ENCODE data around the gene ANKRD53. TPM values are rescaled to one million over a fixed set of nuclear protein-coding genes. Genes with fewer than 3 reads are reported as not detected.

The ANKRD53 gene
- total and polyA plus RNA-seq, 8 donors: 0.52 to 4.7 (median 3.0) TPM

- Histone ChIP-seq H3K9me3 (no peaks in the 10 kb centered on the region), H3K36me3 (peaks cover 0 to 56% of the 10 kb centered on the region in 2 donors), H3K27me3 (no peaks in the 10 kb centered on the region), H3K27ac (no peak overlapping the region), H3K4me3 (no peak overlapping the region), H3K4me1 (peaks cover 0 to 17% of the 10 kb centered on the region in 2 donors)
- intact Hi-C loops (cut with DNase I): no loop called here
- DNase-seq: no peak
- no peak for ATAC-seq
- no peak for TF ChIP-seq CTCF (IDR thresholded peaks at IDR 0.05)
Observed at GRCh38 chr2:70985956-70986355, 7.5 kb downstream of the ANKRD53 start.

GRCh38 chr2:70986499-70987189 is 8.2 kb downstream of the ANKRD53 start:
- no peak for TF ChIP-seq CTCF (IDR thresholded peaks at IDR 0.05)
- Histone ChIP-seq H3K27me3 (no peaks in the 10 kb centered on the region), H3K9me3 (no peaks in the 10 kb centered on the region), H3K4me1 (peaks cover 0 to 17% of the 10 kb centered on the region in 2 donors), H3K27ac (no peak overlapping the region), H3K4me3 (no peak overlapping the region), H3K36me3 (peaks cover 0 to 63% of the 10 kb centered on the region in 2 donors)
- ATAC-seq (no peak), DNase-seq (no peak)
- intact Hi-C loops (cut with DNase I): no loop called here

GRCh38 chr2:70987386-70987785 is 9.0 kb downstream of the ANKRD53 start:
- TF ChIP-seq CTCF (IDR thresholded peaks at IDR 0.05): no peak
- no peak for DNase-seq
- no peaks in the 10 kb centered on the region for H3K27me3 ChIP-seq
- H3K4me3 ChIP-seq: no peak overlapping the region
- no peak for ATAC-seq
- H3K9me3 ChIP-seq: no peaks in the 10 kb centered on the region
- intact Hi-C loops (cut with DNase I): no loop called here
- H3K36me3 ChIP-seq: peaks cover 0 to 67% of the 10 kb centered on the region in 2 donors
- H3K4me1 ChIP-seq: peaks cover 0 to 21% of the 10 kb centered on the region in 2 donors
- no peak overlapping the region for H3K27ac ChIP-seq

GRCh38 chr2:70988151-70988550 is 9.7 kb downstream of the ANKRD53 start:
- H3K36me3 ChIP-seq: peaks cover 0 to 67% of the 10 kb centered on the region in 2 donors
- no peak for DNase-seq

More at GRCh38 chr2:70988151-70988550, 9.7 kb downstream of the ANKRD53 start:
- no peak for ATAC-seq
- H3K27ac ChIP-seq: no peak overlapping the region
- intact Hi-C loops (cut with DNase I): no loop called here
- no peak for TF ChIP-seq CTCF (IDR thresholded peaks at IDR 0.05)
- peaks cover 2 to 28% of the 10 kb centered on the region in 2 donors for H3K4me1 ChIP-seq
- H3K9me3 ChIP-seq: no peaks in the 10 kb centered on the region
- no peak overlapping the region for H3K4me3 ChIP-seq
- H3K27me3 ChIP-seq: no peaks in the 10 kb centered on the region

Measured in left lung (tissue), 10 donors.